K562 (cell line): ENCODE results near the gene KRTAP9-8.

Experiments used
- TF ChIP-seq, protein P1 (sequence below): fragments of 450-650 bp; IDR thresholded peaks from 2 replicates; pipeline ENCODE4 v1.6.1; 2016; ENCODE audit warnings: borderline replicate concordance
- TF ChIP-seq, protein P2 (sequence below), 2 experiments: fragments of 450-650 bp; formaldehyde crosslinking in 1 of 2; IDR thresholded peaks; 2 replicates each; pipeline versions ENCODE4 v1.4.0 to v1.6.1; 2014 to 2020; ENCODE audit warnings: mild to moderate bottlenecking in 2 of 2, borderline replicate concordance in 1 of 2, low read depth in 1 of 2

DNA sequence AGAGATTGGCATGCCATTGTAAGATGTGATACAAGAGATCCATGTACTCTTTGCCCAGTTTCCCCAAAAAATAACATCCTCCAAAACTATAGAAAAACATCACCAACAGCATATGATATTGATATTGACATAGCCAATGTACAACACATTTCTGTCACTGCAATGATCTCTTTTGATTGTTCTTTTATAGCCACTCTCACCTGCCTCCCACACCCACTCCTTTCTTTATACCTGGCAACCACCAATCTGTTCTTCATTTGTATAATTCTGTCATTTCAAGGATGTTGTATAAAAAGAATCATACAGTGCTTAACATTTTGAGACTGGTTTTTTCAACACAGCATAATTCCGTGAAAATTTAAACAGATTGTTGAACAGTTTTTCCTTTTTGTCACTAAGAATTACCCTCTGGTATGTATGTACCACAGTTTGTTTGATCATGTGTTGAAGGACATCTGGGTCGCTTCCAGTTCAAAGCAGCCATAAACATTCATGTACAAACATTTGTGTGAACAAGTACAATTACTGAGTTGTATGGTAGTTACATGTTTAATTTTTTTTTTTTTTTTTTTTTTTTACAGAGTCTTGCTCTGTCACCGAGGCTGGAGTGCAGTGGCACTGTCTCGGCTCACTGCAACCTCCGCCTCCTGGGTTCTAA, 38.2 kb upstream of the KRTAP9-8 start:
- TF ChIP-seq, protein P1, sequence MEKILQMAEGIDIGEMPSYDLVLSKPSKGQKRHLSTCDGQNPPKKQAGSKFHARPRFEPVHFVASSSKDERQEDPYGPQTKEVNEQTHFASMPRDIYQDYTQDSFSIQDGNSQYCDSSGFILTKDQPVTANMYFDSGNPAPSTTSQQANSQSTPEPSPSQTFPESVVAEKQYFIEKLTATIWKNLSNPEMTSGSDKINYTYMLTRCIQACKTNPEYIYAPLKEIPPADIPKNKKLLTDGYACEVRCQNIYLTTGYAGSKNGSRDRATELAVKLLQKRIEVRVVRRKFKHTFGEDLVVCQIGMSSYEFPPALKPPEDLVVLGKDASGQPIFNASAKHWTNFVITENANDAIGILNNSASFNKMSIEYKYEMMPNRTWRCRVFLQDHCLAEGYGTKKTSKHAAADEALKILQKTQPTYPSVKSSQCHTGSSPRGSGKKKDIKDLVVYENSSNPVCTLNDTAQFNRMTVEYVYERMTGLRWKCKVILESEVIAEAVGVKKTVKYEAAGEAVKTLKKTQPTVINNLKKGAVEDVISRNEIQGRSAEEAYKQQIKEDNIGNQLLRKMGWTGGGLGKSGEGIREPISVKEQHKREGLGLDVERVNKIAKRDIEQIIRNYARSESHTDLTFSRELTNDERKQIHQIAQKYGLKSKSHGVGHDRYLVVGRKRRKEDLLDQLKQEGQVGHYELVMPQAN = no peak
- TF ChIP-seq, protein P2, sequence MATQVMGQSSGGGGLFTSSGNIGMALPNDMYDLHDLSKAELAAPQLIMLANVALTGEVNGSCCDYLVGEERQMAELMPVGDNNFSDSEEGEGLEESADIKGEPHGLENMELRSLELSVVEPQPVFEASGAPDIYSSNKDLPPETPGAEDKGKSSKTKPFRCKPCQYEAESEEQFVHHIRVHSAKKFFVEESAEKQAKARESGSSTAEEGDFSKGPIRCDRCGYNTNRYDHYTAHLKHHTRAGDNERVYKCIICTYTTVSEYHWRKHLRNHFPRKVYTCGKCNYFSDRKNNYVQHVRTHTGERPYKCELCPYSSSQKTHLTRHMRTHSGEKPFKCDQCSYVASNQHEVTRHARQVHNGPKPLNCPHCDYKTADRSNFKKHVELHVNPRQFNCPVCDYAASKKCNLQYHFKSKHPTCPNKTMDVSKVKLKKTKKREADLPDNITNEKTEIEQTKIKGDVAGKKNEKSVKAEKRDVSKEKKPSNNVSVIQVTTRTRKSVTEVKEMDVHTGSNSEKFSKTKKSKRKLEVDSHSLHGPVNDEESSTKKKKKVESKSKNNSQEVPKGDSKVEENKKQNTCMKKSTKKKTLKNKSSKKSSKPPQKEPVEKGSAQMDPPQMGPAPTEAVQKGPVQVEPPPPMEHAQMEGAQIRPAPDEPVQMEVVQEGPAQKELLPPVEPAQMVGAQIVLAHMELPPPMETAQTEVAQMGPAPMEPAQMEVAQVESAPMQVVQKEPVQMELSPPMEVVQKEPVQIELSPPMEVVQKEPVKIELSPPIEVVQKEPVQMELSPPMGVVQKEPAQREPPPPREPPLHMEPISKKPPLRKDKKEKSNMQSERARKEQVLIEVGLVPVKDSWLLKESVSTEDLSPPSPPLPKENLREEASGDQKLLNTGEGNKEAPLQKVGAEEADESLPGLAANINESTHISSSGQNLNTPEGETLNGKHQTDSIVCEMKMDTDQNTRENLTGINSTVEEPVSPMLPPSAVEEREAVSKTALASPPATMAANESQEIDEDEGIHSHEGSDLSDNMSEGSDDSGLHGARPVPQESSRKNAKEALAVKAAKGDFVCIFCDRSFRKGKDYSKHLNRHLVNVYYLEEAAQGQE (IDR thresholded peaks at IDR 0.05; ENCODE audit: borderline replicate concordance) = no peak
- TF ChIP-seq, protein P2 (CRISPR knock-in tag; IDR thresholded peaks at IDR 0.05; ENCODE audit: low read depth) = no peak
